Measurements from ENCODE around the gene ACTRT2.

DNA sequence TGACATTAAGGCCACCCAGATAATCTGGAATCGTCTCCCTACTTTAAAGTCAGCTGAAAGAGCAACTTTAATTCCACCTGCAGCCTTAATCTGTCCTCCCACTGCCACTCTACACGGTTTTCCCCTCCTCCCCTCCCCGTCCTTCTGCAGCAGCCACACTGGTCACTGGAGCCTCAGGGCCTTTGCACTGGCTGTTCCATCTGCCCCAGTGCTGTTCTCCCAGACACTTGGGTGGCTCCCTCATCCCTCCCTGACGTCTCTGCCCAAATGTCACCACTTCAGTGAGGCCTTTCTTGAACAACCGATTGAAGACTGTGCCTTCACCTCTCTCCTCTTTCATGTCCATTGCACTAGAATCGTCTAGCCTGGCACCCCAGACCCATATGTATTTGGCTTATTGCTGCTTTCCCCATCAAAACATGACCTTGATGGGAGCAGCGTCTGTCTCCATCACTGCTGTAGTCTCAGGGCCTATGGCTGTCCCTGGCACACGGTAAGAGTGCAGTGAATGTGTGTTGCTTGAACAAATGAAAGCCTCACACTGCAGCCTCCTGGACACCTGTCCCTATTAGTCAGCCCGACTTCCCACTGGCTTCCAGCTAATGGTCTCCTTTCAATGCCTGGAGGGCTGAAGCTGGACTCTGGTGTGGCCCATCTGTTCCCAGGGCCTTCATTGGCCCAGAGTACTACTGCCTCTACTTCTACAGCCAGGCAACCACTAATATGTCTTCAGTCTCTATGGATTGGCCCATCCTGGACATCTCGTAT is 37.2 kb downstream of the ACTRT2 start:
- TF ChIP-seq, protein P1, sequence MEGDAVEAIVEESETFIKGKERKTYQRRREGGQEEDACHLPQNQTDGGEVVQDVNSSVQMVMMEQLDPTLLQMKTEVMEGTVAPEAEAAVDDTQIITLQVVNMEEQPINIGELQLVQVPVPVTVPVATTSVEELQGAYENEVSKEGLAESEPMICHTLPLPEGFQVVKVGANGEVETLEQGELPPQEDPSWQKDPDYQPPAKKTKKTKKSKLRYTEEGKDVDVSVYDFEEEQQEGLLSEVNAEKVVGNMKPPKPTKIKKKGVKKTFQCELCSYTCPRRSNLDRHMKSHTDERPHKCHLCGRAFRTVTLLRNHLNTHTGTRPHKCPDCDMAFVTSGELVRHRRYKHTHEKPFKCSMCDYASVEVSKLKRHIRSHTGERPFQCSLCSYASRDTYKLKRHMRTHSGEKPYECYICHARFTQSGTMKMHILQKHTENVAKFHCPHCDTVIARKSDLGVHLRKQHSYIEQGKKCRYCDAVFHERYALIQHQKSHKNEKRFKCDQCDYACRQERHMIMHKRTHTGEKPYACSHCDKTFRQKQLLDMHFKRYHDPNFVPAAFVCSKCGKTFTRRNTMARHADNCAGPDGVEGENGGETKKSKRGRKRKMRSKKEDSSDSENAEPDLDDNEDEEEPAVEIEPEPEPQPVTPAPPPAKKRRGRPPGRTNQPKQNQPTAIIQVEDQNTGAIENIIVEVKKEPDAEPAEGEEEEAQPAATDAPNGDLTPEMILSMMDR (IDR thresholded peaks at IDR 0.05), result no peak
- no peak for TF ChIP-seq POLR2A (IDR thresholded peaks at IDR 0.05)
